DMS153 (cell line): ENCODE measurements around the gene CARD6.
"Not testable (repeated sequence)": the region's sequence is repeated elsewhere in the genome, so short reads cannot be mapped to it uniquely, and the experiment has no call there.

ENCODE experiments used
- DNase-seq: peaks from one replicate; lab custom pipeline; 2025; lab: John Stamatoyannopoulos, UW

Gene CARD6

DNA sequence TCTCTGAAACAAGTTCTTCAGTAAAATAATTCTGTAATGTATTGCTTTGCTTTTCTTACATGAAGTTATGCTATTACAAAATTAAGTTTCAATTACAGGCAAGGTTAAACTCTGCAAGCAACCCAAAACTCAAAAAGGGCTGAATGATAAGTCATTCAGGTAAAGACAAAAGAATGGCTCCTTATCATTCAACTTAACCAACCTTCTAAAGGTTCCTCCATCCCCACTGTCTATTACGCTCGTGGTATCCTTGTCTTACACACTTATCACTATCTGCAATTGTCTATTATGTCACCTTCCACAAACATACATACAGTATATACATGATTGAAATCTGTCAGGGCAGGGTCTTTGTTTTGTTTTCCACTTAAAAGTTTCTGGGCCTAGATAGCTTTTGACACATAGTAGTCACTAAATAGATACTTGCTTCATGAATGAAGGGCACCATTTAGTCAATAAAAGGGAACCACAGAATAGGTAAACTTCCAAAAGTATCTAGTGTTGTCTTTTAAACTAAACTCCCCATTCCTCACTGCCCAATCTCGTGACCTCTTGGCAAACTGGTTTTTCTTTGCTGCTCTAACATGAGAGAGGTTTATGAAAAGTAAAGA is 13.0 kb upstream of the CARD6 start:
- DNase-seq: no peak

DNA sequence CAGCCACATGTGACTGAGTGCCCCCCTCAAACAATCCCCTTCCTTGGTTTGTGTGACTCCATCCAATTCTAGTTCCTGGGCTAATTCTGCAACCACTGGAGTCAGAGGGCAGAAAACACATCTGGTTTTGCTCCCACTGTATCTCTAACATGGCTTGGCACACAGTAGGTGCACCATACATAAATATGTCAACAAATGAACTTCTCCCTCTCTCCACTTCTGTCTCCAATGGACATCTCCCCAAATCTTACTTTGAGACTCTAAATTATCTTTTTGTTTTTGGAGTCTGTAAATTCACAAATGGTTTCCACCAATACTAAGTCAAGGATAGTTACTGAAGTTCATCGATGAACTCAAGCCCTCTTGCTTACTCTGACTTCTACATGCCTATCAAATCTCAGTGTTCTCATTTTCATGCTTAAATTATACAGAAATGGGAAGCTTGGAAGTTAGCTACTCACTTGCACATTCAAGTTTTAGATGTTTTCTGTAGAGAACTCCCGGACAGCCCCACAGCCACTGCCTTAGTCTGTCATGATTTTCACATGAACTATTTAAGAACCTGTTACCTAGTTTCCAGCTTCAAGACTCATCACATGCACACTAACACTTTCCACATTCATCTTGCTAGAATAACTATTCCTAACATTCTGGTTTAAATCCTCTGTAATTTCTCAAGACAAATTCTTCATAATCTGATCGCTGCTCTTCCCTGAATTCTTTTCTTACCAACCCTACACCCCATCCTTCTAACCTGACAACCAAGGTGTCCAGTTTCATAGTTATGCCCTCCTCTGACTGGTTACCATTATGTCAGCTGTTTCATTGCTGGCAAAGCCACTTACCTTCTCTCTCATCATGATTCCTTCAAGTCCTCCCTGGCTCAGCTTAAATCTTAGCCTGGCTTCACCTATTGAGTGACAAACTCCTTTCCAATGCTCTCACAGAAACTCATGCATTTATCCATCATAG is 12.2 kb upstream of the CARD6 start:
- DNase-seq: no peak

DNA sequence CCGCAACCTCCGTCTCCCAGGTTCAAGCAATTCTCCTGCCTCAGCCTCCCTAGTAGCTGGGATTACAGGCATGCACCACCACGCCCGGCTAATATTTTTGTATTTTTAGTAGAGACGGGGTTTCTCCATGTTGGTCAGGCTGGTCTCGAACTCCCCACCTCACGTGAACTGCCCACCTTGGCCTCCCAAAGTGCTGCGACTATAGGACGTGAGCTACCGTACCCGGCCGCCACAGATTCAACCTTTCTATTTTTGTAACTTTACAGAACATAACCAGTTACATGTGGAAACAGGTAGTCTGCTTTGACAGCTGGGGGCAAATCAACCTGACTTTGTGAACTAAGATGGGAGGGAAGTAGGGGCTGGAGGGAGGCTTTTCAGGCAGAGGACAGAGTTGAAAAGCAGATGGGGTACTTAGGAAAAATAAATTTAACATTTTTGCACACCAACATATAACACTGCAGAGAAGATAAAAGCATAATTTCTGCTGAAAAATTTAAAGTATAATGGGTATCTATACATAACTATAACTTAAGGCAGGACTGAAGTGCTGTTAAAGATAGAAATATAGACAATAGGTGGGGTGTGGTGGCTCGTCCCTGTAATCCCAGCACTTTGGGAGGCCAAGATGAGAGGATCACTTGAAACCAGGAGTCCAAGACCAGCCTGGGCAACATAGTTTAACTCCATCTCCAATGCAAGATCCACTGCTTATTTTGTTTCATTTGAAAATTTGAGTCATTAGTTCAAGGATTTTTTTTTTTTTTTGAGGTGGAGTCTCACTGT is 11.2 kb upstream of the CARD6 start:
- no peak for DNase-seq

DNA sequence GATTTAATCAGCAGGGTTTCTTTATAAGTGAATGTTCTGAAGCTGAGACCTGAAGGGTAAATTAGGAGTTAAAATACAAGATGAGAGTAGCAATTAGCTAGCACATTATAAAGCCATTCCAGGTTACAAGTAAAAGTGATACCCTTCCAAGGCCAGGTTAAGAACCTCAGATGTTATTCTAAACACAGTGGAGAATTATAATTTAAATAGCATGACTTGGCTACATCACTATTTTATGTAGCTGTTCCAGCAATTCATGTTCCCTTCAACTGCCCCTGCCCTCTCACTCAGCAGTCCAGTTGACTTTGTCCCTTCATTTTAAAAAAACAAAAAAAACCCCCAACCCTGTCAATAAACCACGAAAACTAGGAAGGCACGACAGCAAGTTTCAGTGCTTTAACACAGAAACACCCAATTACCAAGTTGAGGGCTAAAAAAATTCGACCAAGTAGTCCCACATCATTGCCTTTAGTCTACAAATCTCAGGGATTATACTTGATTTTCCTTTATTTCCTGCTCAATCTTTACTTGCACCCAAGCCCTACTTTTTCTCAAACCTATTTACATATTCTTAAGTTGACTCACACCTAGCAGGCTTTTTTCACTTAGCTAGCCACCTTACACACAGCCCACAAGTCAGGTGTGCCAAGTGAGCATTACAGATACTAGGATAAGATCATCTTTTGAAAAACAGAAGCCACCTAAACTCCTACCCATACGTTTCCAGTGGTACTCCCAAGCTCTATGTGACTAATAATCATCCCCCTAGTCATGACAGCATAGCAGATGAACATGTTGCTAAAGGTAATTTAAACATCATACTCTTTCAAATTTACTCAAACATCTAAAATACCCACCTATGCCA is 9.6 kb upstream of the CARD6 start:
- DNase-seq: no peak

DNA sequence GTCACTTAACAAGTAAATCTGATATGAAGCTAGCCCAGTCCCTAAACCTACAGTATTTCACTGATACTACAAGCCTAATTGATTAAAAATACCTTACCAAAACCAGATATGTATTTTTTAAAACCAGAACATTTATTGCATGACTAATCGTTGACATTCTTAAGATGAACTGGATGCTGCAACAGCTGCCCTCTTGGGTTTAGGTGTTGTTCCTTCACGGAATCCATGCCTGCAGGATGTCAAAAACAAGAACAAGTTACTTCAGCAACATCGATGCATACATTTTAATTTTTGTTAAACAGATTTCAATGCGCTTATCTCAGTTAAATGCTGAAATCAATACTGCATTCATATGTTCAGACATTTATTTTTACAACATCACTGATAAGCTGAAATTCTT is 8.8 kb upstream of the CARD6 start:
- DNase-seq: no peak

DNA sequence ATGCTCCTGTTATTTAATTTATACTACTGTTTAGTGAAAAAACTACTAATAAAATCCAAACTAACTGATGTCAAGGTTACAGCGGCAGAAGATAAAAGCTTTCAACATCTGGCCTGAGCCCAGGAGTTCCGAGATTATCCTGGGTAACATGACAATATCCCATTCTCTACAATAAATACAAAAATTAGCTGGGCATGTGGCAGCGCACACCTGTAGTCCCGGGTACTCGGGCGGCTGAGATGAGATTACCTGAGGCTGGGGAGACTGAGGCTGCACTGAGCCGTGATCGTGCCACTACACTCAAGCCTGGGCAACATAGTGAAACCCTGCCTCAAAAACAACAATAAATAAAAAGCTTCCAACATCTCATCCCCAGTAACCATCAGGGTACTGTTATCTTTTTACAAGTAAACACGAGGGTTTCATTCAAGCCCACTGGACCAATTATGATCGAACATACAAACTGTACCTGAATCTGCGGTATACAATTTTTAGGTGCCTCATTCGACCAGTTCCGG is 7.4 kb upstream of the CARD6 start:
- DNase-seq: no peak

DNA sequence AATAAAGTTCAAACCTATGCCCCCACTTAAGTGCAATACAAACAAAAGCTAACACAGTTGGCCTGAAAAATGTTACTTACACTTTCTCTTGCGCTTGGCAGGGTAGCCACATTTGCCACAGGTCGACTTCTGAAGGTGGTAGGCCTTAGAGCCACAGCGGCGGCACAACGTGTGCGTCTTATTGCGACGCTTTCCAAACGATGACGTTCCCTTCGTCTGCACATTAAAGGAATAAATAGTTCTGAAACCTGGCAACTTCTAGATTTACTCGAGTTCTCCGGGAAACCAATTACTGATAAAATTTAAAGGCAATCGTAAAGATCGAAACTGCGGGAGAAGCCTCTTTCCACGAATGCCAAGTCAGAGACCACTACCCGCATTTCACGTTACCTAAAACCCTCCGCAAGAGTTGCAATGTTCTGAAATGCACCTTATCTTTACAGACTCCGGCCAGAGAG is 6.7 kb upstream of the CARD6 start:
- no peak for DNase-seq

DNA sequence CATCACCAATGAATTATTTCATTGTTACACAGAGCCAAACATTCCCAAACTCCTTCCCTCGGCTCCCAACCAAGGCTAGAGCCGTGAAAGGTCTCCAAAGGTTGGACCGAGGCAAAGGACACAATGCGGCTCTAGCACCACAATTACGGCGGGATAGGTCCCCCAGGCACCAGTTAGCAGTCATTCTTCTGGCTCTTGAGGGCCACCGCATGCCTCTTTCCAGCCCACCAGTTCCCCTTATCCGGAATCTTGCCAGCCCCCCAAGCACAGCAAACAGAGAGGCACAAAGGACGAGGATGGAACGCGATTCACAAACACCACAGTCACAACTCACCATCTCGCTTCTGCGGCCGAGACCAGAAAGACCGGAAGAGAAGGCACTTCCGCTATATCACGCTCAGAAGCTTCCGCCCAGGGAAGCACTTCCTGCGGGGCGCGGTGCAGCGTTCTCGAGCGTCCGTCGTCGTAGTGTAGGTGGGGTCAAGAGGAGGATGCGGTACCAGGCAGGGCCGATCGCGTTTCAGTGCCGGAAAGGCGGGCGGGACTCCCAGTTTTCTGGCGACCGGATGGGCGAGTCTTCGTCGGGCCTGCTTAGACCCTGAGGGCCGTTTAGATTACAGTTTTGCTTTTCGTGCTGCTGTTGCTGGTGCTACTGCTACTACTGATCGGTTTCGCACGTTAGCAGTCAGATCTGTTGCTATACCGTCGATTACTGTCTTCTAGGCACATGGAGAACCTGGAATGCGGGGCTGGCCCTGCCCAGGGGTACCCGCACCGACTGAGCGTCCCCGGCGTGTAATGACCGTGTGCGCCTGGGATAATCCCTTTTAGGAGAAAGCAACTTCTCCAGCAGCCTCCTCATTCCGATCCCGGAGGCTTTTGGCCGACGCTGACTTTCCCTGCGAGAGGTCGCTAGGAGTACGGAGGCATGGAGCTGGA is 6.0 kb upstream of the CARD6 start, which contains the start of gene RPL37:
Gene RPL37 (minus strand): TSS at position 374 of the 939 bp plus-strand sequence. CDS start 37 bp downstream, at position 337.
- peak; percentile 98 for DNase-seq

DNA sequence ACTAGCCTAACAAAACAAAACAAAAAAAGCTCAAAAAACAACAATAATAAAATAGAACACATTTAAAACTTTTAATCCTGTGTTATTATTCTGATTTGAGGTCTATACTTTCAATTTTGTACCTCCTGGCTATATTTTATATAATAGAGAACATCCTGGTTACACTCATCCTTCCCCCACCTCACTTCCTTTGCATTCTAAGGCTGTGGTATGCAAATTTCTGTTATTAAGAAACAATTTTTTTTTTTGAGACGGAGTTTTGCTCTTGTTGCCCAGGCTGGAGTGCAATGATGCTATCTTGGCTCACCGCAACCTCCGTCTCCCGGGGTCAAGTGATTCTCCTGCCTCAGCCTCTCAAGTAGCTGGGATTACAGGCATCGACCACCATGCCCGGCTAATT is 3.1 kb upstream of the CARD6 start:
- DNase-seq: no peak

DNA sequence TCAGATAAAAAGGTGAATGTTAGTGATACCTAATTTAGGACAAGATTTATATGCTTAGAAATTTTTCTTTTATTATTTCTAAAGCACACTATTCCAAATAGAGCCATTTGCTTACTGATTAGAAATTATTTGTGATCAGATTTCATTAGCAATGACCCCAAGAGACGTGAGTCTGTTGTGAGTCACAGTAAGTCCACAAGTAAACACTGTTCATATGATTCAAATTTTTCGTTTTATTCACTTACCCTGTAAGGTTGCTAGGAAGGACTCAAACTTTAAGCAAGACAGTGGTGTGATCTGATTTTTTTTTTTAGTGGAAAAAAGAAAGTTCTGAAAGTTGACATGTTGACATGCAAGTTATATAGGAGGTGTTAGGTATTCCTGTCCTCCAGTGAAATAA is 1.2 kb downstream of the CARD6 start:
- DNase-seq: no peak

DNA sequence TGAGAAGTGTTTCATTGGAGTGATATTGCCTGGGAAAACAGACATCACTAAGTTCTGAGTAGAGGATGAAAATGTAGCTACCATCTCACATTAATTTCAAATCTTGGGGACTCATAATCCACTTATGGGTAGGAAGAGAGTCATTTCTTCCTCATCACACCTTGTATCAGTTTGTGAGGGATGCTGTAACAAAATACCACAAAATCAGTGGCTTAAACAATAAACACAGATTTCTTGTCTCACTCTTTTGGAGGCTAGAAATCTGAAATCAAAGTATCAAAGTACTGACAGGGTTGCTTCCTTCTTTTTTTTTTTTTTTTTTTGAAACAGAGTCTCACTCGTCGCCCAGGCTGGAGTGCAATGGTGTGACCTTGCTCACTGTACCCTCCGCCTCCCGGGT is 3.4 kb downstream of the CARD6 start:
- DNase-seq: no peak

DNA sequence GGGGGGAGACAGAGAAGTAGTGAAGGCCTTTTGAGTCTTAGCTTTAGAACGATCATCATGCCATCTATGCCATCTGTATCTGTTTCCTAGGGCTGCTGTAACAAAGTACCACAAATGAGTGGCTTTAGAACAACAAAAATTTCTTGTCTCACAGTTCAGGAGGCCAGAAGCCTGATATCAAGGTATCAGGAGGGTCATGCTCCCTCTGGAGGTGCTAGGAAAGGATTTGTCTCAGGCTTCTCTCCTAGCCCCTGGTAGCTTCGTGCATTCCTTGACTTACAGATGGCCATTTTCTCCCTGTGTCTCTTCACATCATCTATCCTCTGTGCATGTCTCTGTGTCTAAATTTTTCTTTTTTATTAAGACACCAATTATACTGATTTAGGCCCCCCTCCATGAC is 5.2 kb downstream of the CARD6 start:
- DNase-seq: no peak

DNA sequence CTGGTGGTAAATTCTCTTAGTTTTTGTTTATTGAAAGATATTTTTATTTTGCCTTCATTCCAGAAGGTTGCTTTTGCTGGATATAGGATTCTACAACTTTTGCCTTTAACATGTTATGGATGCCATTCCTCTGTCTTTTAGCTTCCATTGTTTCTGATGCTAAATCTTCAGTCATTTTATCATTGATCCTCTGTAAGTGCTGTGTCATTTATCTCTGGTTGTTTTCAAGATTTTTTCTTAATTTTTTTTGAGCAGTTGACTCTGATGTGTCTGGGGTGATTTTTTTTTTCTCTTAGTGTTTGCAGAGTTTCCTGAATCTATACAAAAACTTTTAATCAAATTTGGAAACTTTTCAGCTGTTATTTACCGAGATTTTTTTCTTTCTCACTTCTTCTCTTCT is 6.4 kb downstream of the CARD6 start:
- DNase-seq: no peak

DNA sequence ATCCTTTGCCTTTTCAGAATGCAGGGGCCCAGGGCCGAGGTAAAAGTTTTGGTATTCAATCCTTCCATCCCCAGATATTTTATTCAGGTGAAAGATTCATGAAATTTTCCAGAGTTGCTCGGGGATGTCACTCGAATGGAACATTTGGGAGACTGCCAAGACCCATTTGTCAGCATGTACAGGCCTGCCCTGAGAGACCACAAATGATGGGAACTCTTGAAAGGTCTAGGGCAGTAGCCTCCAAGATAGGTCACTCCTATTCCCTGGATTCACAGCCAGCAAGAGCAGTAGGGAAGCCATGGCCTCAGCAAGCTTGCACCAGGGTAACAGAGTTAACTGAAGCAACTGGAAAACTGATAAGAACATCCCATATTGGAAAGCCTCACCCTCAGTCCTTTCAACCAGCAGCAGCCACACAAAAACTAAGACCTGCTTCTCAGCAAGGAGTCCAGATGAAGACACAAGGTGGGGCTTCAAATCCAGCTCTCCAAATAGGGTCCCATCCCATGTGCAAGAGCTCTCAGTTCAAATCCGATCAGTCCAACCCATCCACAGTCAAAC is 12.5 kb downstream of the CARD6 start:
- no peak for DNase-seq

DNA sequence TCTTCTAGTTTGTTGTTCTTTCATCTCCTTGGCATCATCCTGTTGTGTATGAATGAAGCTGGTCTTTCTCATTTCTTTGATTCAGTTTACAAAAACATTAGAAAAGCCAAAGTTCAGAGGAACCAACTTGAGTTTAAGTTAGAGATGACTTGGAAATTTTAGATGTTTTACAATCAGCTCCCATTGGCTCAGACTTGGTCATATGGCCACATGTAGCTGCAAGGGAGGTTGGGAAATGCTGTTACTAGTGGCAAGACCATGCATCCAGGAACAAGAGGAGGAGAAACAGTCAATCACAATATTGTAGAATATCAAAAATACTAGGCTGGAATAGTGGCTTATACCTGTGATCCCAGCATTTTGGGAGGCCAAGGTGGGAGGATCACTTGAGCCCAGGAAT is 19.5 kb downstream of the CARD6 start:
- DNase-seq: no peak

DNA sequence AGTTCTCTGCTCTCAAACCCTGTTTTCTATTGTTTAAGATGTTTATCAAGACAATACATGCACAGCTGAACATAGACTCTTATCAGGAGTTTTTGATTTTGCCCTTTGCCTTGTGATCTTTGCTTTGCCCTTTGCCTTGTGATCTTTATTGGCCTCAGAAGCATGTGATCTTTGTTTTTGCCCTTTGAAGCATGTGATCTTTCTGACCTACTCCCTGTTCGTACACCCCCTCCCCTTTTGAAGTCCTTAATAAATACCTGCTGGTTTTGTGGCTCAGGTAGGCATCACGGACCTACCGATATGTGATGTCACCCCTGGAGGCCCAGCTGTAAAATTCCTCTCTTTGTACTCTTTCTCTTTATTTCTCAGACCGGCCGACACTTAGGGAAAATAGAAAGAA is 23.8 kb downstream of the CARD6 start:
- DNase-seq: not testable (repeated sequence)

DNA sequence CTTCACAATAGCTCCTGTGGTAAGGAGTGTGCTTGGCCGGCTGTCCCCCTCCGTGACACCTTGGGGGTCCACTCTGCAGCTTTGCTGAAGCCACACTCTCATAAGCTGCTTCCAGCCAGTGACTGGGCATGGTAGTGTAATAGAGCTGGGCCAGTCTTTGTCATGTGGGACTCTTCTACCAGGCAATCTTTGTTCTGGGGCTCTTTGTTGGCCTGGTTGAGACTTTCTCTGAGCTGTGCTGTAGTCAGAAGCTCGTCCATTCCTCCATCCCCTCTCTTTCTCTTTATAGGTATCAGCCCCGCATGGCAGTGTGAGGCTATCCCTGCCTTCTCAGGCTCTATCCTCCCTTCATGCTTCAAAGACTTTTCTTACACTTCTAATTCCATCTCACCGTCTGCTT is 25.7 kb downstream of the CARD6 start:
- no peak for DNase-seq

DNA sequence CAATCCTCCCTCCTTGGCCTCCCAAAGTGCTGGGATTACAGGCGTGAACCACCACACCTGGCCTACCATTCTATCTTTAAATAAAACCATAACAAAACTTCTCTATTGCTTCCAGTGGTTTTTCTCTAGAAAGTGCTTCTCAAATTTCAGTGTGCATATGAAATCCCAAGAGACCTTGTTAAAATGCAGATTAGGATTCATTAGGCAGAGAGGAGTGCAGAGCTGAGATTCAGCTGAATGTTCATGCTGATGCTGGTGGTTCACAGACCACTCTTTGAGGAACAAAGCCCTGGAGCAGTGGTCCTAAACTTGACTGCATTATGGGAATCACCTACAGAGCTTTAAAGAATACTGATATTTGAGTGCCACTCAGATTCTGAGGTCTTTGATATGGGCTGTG is 28.2 kb downstream of the CARD6 start:
- DNase-seq: no peak

DNA sequence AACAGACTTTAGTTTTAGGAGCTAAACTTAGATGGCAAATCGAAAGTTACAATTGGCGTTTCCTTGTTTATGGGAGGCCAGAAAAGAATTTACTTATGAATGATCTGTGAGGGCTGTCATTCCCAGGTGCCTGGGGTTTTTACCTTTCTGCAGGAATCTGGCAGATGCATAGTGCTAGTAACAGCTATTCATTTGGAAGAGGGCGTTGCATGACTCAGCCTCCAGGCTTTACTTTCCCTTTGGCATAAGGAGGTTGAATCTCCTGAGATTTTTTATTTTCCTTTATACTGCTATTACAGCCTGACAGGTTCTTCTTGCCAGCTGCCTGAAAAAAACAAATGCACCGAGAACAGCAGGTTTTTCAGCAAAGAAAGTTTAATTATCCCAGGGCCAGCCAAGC is 30.0 kb downstream of the CARD6 start:
- no peak for DNase-seq

DNA sequence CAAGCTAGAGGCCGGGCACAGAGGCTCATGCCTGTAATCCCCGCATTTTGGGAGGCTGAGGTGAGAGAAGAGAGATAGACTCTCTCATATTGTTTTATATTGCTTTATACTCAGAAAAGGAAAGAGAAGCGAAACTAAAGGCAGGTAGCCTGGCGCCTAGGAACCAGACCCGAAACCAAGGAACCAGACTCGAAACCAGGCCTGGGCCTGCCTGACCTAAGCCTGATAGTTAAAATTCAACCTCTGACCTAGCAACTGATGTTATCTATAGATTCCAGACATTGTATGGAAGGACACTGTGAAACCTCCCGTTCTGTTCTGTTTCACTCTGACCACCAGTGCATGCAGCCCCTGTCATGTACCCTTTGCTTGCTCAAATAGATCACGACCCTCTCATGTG is 31.1 kb downstream of the CARD6 start:
- DNase-seq: not testable (repeated sequence)
